Measurements from ENCODE around the gene AICDA. TPM values are rescaled to one million over a fixed set of nuclear protein-coding genes. Genes with fewer than 3 reads are reported as not detected.

The AICDA gene
- total and polyA plus RNA-seq, 12 donors, result 0.03 to 0.22 TPM; not detected in 10

GRCh38 chr12:8564656-8565055, 48.0 kb downstream of the AICDA start:
- intact Hi-C loops (cut with DNase I), result no loop called here
- no peak overlapping the region for H3K4me3 ChIP-seq
- no peak for DNase-seq
- no peaks in the 10 kb centered on the region for H3K36me3 ChIP-seq
- peaks cover 0 to 36% (median 14%) of the 10 kb centered on the region in 11 donors for H3K9me3 ChIP-seq
- ATAC-seq, result peak in 1 of 8 donors; percentile 43
- whole genome bisulfite sequencing, 2 donors, result 44 to 57% methylated on average over 22 of the region's 22 CpGs
- H3K27me3 ChIP-seq, result peaks cover 0 to 3% (median 0%) of the 10 kb centered on the region in 7 donors
- H3K27ac ChIP-seq, result no peak overlapping the region
- peaks cover 0 to 16% (median 0%) of the 10 kb centered on the region in 9 donors for H3K4me1 ChIP-seq
- no peak for TF ChIP-seq CTCF (IDR thresholded peaks at IDR 0.05)

GRCh38 chr12:8563356-8563755, 49.3 kb downstream of the AICDA start:
- peaks cover 0 to 3% (median 0%) of the 10 kb centered on the region in 7 donors for H3K27me3 ChIP-seq
- no peak for TF ChIP-seq CTCF (IDR thresholded peaks at IDR 0.05)
- no peak overlapping the region for H3K4me3 ChIP-seq
- H3K9me3 ChIP-seq, result peaks cover 0 to 36% (median 14%) of the 10 kb centered on the region in 11 donors
- intact Hi-C loops (cut with DNase I), result no loop called here
- ATAC-seq (no peak), DNase-seq (no peak)
- no peak overlapping the region for H3K27ac ChIP-seq
- H3K36me3 ChIP-seq, result no peaks in the 10 kb centered on the region
- peaks cover 0 to 16% (median 0%) of the 10 kb centered on the region in 9 donors for H3K4me1 ChIP-seq
- WGBS, 2 donors, result 69 to 74% methylated on average over 3 of the region's 3 CpGs

GRCh38 chr12:8562310-8562709, 50.3 kb downstream of the AICDA start:
- Histone ChIP-seq H3K27me3 (peaks cover 0 to 3% (median 0%) of the 10 kb centered on the region in 7 donors), H3K4me3 (no peak overlapping the region), H3K4me1 (peaks cover 0 to 16% (median 0%) of the 10 kb centered on the region in 9 donors), H3K36me3 (no peaks in the 10 kb centered on the region), H3K9me3 (peaks cover 0 to 31% (median 14%) of the 10 kb centered on the region in 11 donors), H3K27ac (no peak overlapping the region)
- 70 to 92% methylated on average over 6 of the region's 6 CpGs for WGBS, 2 donors
- intact Hi-C loops (cut with DNase I), result no loop called here
- no peak for TF ChIP-seq CTCF (IDR thresholded peaks at IDR 0.05)
- DNase-seq (no peak), ATAC-seq (no peak)

- H3K4me3 ChIP-seq, result no peak overlapping the region
- intact Hi-C loops (cut with DNase I), result no loop called here
- 11 to 18% methylated on average over 4 of the region's 4 CpGs for WGBS, 2 donors
- H3K4me1 ChIP-seq, result peaks cover 0 to 7% (median 0%) of the 10 kb centered on the region in 9 donors
- H3K9me3 ChIP-seq, result peaks cover 0 to 25% (median 14%) of the 10 kb centered on the region in 11 donors
- no peak for DNase-seq
- no peaks in the 10 kb centered on the region for H3K36me3 ChIP-seq
- no peak for TF ChIP-seq CTCF (IDR thresholded peaks at IDR 0.05)
- H3K27me3 ChIP-seq, result peaks cover 0 to 3% (median 0%) of the 10 kb centered on the region in 7 donors
- H3K27ac ChIP-seq, result no peak overlapping the region
- no peak for ATAC-seq
These were observed 51.6 kb downstream of the AICDA start for GRCh38 chr12:8561011-8561410.
